Measurements from ENCODE around the gene USH2A. TPM values are rescaled to one million over a fixed set of nuclear protein-coding genes. Genes with fewer than 3 reads are reported as not detected.

Gene USH2A
- total and polyA plus RNA-seq, 8 donors = 0.37 to 0.58 TPM; not detected in 6

GRCh38 chr1:216390956-216391355, 32.3 kb downstream of the USH2A start:
- no peaks in the 10 kb centered on the region for H3K9me3 ChIP-seq
- H3K4me1 ChIP-seq = no peaks in the 10 kb centered on the region
- TF ChIP-seq POLR2A (IDR thresholded peaks at IDR 0.05) (no peak), POLR2AphosphoS5 (IDR thresholded peaks at IDR 0.05) (no peak), EP300 (IDR thresholded peaks at IDR 0.05) (no peak), CTCF (IDR thresholded peaks at IDR 0.05) (no peak)
- no peak overlapping the region for H3K4me3 ChIP-seq
- H3K27ac ChIP-seq = no peak overlapping the region
- 83 to 93% (median 84%) methylated on average over 3 of the region's 3 CpGs for WGBS, 5 donors
- intact Hi-C loops (cut with DNase I; ENCODE audit: low total_unique reads) = no loop called here
- no peak for DNase-seq
- no peaks in the 10 kb centered on the region for H3K36me3 ChIP-seq
- H3K27me3 ChIP-seq = no peaks in the 10 kb centered on the region

GRCh38 chr1:216389774-216390173, 33.5 kb downstream of the USH2A start:
- intact Hi-C loops (cut with DNase I; ENCODE audit: low total_unique reads) = no loop called here
- no peaks in the 10 kb centered on the region for H3K9me3 ChIP-seq
- no peaks in the 10 kb centered on the region for H3K36me3 ChIP-seq
- H3K4me1 ChIP-seq = no peaks in the 10 kb centered on the region
- no peak for DNase-seq
- H3K27me3 ChIP-seq = no peaks in the 10 kb centered on the region
- no peak overlapping the region for H3K27ac ChIP-seq
- no peak overlapping the region for H3K4me3 ChIP-seq
- TF ChIP-seq POLR2AphosphoS5 (IDR thresholded peaks at IDR 0.05) = no peak
- no peak for TF ChIP-seq CTCF (IDR thresholded peaks at IDR 0.05)
- no peak for TF ChIP-seq EP300 (IDR thresholded peaks at IDR 0.05)

- no peak overlapping the region for H3K4me3 ChIP-seq
- WGBS, 5 donors = 30 to 39% (median 33%) methylated on average over 2 of the region's 2 CpGs
- no peak for TF ChIP-seq POLR2A (IDR thresholded peaks at IDR 0.05)
- no peak for TF ChIP-seq POLR2AphosphoS5 (IDR thresholded peaks at IDR 0.05)
- no peak for TF ChIP-seq EP300 (IDR thresholded peaks at IDR 0.05)
- no peak for TF ChIP-seq CTCF (IDR thresholded peaks at IDR 0.05)
- no peaks in the 10 kb centered on the region for H3K36me3 ChIP-seq
- no peaks in the 10 kb centered on the region for H3K4me1 ChIP-seq
- no peak overlapping the region for H3K27ac ChIP-seq
- H3K9me3 ChIP-seq = no peaks in the 10 kb centered on the region
- no peak for DNase-seq
- no peaks in the 10 kb centered on the region for H3K27me3 ChIP-seq
- intact Hi-C loops (cut with DNase I; ENCODE audit: low total_unique reads) = no loop called here
These were observed 34.7 kb downstream of the USH2A start for GRCh38 chr1:216388558-216388957.

GRCh38 chr1:216387782-216388181, 35.5 kb downstream of the USH2A start:
- no peak for DNase-seq
- H3K36me3 ChIP-seq = no peaks in the 10 kb centered on the region
- H3K27ac ChIP-seq = no peak overlapping the region
- intact Hi-C loops (cut with DNase I; ENCODE audit: low total_unique reads) = no loop called here
- no peaks in the 10 kb centered on the region for H3K4me1 ChIP-seq
- H3K27me3 ChIP-seq = no peaks in the 10 kb centered on the region
- no peak overlapping the region for H3K4me3 ChIP-seq
- TF ChIP-seq POLR2A (IDR thresholded peaks at IDR 0.05) = no peak
- no peak for TF ChIP-seq POLR2AphosphoS5 (IDR thresholded peaks at IDR 0.05)
- TF ChIP-seq EP300 (IDR thresholded peaks at IDR 0.05) = no peak
- no peak for TF ChIP-seq CTCF (IDR thresholded peaks at IDR 0.05)
- H3K9me3 ChIP-seq = no peaks in the 10 kb centered on the region
- WGBS, 5 donors = 66 to 75% (median 72%) methylated on average over 2 of the region's 2 CpGs
